ENCODE data around the gene LAMC2.

- TF ChIP-seq EZH2 (IDR thresholded peaks at IDR 0.05) (no peak), CTCF (IDR thresholded peaks at IDR 0.05) (no peak)
Observed at GRCh38 chr1:183205196-183205781, 19.2 kb downstream of the LAMC2 start.

Data from neural progenitor cell (in vitro differentiated cells).